Skeletal muscle tissue (tissue), 4 donors: ENCODE data around the gene KCNH8. TPM values are rescaled to one million over a fixed set of nuclear protein-coding genes. Genes with fewer than 3 reads are reported as not detected.
"Not testable (repeated sequence)": the region's sequence is repeated elsewhere in the genome, so short reads cannot be mapped to it uniquely, and the experiment has no call there.

Experiments used
- H3K27ac ChIP-seq: one replicate; pipeline ENCODE4 v1.7.0; 2013; ENCODE audit warnings: mild to moderate bottlenecking, low read depth, low read length, inconsistent platforms
- H3K27me3 ChIP-seq, 3 donors: one replicate each; pipeline ENCODE4 v1.7.0; 2013; ENCODE audit warnings: low read length in 3 of 3; ENCODE audit not compliant: control insufficient read depth in 3 of 3, insufficient read depth in 3 of 3
- H3K36me3 ChIP-seq, 3 donors: one replicate each; pipeline ENCODE4 v1.7.0; 2013; ENCODE audit warnings: low read length in 3 of 3; ENCODE audit not compliant: control insufficient read depth in 3 of 3, insufficient read depth in 3 of 3
- H3K4me1 ChIP-seq, 3 donors: one replicate each; pipeline ENCODE4 v1.7.0; 2013; ENCODE audit warnings: low read length in 3 of 3, mild to moderate bottlenecking in 3 of 3; ENCODE audit not compliant: control insufficient read depth in 3 of 3, insufficient read depth in 3 of 3
- H3K4me3 ChIP-seq, 3 donors: one replicate each; pipeline ENCODE4 v1.7.0; 2013; ENCODE audit warnings: low read length in 3 of 3
- H3K9ac ChIP-seq, 3 donors: one replicate each; pipeline ENCODE4 v1.7.0; 2013; ENCODE audit warnings: low read length in 3 of 3, mild to moderate bottlenecking in 3 of 3, moderate library complexity in 2 of 3, low read depth in 1 of 3
- H3K9me3 ChIP-seq, 3 donors: one replicate each; pipeline ENCODE4 v1.7.0; 2013; ENCODE audit warnings: low read length in 3 of 3; ENCODE audit not compliant: control insufficient read depth in 3 of 3
- total RNA-seq: library from RNA; depleted of rRNA; stranded (reverse); fragments of >200 nt; gene quantifications from one replicate; pipeline ENCODE4 v1.2.3, GENCODE V29; 2014
- donor health status: Osteomylitis.

KCNH8 gene
- total RNA-seq, 1 donor from 2014 or later: under 0.01 TPM

DNA sequence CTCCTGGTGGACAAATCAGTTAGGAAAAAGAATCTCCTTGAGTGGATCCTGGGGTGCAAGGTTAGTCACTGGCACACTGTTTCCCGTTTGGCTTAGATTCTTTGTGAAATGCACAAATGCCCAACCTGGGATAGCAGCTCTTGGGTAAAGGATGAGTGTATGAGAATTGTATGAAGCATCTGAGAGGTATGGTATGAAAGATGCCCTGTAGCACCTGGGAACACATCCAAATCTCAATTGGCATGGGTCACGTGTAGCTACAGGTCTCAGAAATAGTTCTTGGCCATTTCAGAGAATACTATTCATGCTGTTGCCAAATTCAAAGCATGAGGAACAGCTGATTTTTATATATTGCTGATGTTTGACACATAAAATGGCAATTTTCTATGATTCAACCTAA, 84.3 kb downstream of the KCNH8 start:
- no peaks in the 10 kb centered on the region for H3K27me3 ChIP-seq
- H3K27ac ChIP-seq: no peak overlapping the region
- H3K4me1 ChIP-seq: no peaks in the 10 kb centered on the region
- H3K9me3 ChIP-seq: no peaks in the 10 kb centered on the region
- no peaks in the 10 kb centered on the region for H3K36me3 ChIP-seq
- H3K4me3 ChIP-seq: no peak overlapping the region
- no peak overlapping the region for H3K9ac ChIP-seq

DNA sequence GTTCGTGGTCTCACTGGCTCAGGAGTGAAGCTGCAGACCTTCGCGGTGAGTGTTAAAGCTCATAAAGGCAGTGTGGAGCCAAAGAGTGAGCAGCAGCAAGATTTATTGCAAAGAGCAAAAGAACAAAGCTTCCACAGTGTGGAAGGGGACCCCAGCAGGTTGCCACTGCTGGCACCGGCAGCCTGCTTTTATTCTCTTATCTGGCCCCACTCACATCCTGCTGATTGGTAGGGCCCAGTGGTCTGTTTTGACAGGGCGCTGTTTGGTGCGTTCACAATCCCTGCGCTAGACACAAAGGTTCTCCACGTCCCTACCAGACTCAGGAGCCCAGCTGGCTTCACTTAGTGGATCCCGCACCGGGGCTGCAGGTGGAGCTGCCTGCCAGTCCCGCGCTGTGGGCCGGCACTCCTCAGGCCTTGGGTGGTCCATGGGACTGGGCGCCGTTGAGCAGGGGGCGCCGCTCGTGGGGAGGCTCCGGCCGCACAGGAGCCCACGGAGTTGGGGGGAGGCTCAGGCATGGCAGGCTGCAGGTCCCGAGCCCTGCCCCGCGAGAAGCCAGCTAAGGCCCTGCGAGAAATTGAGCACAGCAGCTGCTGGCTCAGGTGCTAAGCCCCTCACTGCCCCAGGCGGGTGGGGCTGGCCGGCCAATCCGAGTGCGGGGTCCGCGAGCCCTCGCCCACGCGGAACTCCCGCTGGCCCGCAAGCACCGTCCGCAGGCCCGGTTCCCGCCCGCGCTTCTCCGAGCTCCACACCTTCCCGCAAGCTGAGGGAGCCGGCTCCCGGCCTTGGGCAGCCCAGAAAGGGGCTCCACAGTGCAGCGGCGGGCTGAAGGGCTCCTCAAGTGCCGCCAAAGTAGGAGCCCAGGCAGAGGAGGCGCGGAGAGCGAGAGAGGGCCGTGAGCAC, 85.8 kb downstream of the KCNH8 start:
- H3K4me3 ChIP-seq, H3K27ac ChIP-seq, H3K9me3 ChIP-seq, H3K9ac ChIP-seq, H3K4me1 ChIP-seq, H3K27me3 ChIP-seq, H3K36me3 ChIP-seq: not testable (repeated sequence)

DNA sequence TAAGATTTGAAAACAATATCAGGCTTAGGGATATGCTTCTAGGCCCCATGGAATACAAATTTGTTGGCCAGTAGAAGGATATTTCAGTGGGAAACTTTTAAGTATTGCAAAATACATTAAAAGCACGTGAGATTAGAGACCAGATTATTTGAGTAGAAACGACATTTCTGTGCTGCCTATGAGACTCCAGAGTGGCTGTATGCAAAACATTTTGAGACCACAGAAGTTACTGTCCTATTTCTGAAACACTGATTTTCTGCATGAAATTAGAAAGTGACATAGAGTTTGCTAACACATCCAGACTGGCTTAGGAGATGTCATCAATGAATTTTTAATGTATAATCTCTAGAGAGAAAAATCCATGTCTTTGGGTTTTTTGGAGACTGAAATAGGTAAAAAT, 99.8 kb downstream of the KCNH8 start:
- no peaks in the 10 kb centered on the region for H3K36me3 ChIP-seq
- H3K27me3 ChIP-seq: no peaks in the 10 kb centered on the region
- H3K27ac ChIP-seq: no peak overlapping the region
- no peaks in the 10 kb centered on the region for H3K9me3 ChIP-seq
- H3K9ac ChIP-seq: no peak overlapping the region
- no peaks in the 10 kb centered on the region for H3K4me1 ChIP-seq
- H3K4me3 ChIP-seq: no peak overlapping the region

DNA sequence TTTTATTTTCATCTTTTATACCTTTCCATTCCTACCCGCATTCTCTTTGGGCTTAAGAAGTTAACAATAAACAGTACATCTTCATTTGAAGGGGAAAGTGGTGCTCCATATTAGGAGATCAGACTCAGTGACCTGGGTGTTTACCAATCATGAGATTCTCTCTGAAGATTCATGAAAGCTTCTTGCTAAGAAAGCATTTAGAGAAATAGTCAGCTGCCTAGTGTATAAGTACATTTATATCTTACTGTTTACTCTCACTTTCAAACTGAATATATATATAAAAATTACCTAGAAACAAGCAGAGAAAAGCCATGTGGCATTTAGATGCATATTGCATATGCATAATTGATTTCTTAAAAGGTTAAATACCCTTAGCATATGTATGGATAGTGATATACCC, 100.5 kb downstream of the KCNH8 start:
- Histone ChIP-seq H3K9ac (no peak overlapping the region), H3K9me3 (no peaks in the 10 kb centered on the region), H3K27ac (no peak overlapping the region), H3K4me1 (no peaks in the 10 kb centered on the region), H3K36me3 (no peaks in the 10 kb centered on the region), H3K4me3 (no peak overlapping the region), H3K27me3 (no peaks in the 10 kb centered on the region)

DNA sequence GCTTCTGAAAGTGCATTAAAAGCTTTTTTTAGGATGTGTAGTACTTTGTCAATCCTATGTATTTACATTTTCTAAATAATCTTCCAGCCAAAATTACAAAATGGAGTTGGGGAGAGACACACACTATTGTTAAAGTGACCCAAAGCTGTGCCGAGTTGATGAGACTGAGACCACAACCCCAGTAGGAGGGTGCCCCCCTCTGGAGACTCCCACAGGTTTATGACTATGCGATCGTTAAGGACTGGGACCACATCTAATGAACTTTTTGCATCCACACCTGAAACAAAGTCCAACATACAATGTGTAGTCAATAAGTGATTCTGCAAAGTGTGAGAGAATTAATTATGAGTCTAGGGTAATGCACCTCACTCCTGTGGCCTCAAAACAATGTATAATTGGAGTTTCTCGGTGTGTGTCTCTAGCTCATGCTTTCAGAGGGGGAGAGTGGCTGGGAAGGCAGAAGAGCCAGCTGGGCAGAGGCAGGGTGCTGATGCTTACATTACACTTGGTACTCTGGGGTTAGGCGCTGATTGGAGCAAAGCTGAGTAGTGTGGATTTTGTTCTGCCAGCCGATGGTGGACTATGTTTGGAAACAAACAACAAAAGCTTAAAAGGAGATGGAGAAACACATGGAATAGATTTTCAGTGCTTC, 102.8 kb downstream of the KCNH8 start:
- no peak overlapping the region for H3K9ac ChIP-seq
- no peaks in the 10 kb centered on the region for H3K27me3 ChIP-seq
- H3K36me3 ChIP-seq: no peaks in the 10 kb centered on the region
- no peak overlapping the region for H3K4me3 ChIP-seq
- H3K4me1 ChIP-seq: no peaks in the 10 kb centered on the region
- peaks cover 0 to 3% (median 0%) of the 10 kb centered on the region in 3 donors for H3K9me3 ChIP-seq
- no peak overlapping the region for H3K27ac ChIP-seq

DNA sequence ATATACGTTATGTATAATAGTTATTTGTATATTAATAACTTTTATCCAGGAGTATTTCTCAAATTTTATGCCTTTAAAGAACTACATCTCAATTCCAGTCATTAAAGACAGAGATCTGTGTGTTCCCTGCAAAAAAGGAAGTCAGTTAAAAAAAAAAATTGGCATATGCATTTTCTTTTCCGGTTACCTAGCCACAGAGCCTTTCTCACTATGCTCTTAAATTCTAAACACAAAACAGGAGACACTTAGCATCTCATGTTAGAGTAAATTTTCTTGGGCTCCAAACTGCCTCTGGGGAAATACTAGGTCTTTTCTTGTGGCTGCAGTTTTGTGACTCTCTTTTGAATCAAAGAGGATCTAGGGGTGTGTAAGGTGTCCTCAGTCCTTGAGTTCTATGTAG, 105.9 kb downstream of the KCNH8 start:
- H3K4me1 ChIP-seq: no peaks in the 10 kb centered on the region
- H3K27ac ChIP-seq: no peak overlapping the region
- no peaks in the 10 kb centered on the region for H3K36me3 ChIP-seq
- H3K9ac ChIP-seq: no peak overlapping the region
- H3K27me3 ChIP-seq: no peaks in the 10 kb centered on the region
- H3K9me3 ChIP-seq: peaks cover 0 to 3% (median 0%) of the 10 kb centered on the region in 3 donors
- no peak overlapping the region for H3K4me3 ChIP-seq

DNA sequence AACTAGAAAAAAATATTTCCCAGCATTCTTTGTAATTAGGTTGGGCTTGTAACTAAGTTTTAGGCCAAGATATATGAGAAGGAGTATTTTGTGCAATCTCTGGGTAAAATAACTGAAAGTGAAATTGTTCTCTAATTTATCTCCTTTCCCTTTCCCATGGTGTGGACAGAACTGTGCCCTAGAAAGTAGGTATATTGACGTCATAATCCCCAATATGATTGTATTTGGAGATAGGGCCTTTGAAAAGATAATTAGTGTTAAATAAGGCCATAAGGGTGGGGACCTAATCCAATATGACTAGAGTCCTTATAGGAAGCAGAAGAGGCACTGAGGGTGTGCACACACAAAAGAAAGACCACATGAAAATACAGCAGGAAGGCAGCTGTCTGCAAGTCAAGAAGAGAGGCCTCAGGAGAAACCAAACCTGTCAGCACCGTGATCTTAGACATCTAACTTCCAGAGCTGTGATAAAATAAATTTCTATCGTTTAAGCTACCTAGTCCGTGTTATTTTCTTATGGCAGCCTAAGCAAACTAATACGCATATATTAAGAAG, 106.6 kb downstream of the KCNH8 start:
- Histone ChIP-seq H3K4me3 (no peak overlapping the region), H3K36me3 (no peaks in the 10 kb centered on the region), H3K9ac (no peak overlapping the region), H3K27me3 (no peaks in the 10 kb centered on the region), H3K27ac (no peak overlapping the region), H3K4me1 (no peaks in the 10 kb centered on the region), H3K9me3 (peaks cover 0 to 3% (median 0%) of the 10 kb centered on the region in 3 donors)

DNA sequence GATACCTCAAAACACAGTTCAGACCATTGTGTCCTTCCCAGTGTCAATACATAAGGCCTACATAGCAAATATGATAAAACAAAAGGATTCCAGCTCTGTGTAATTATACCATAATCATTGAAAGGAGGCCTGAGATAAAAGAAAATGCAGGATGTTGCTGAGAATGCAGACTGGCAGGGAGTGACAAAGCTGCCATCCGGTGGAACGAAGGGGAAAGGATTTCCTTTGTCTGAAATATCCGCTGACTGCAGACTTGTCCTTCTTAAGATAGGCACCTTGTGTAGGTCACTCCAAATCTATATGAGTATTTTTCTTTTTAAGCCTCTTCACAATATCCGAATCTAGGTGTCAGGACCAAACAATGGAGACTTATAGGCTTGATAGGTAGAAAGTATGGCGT, 108.0 kb downstream of the KCNH8 start:
- no peaks in the 10 kb centered on the region for H3K36me3 ChIP-seq
- no peak overlapping the region for H3K27ac ChIP-seq
- H3K4me1 ChIP-seq: no peaks in the 10 kb centered on the region
- H3K9ac ChIP-seq: no peak overlapping the region
- H3K27me3 ChIP-seq: no peaks in the 10 kb centered on the region
- peaks cover 0 to 3% (median 0%) of the 10 kb centered on the region in 3 donors for H3K9me3 ChIP-seq
- H3K4me3 ChIP-seq: no peak overlapping the region

DNA sequence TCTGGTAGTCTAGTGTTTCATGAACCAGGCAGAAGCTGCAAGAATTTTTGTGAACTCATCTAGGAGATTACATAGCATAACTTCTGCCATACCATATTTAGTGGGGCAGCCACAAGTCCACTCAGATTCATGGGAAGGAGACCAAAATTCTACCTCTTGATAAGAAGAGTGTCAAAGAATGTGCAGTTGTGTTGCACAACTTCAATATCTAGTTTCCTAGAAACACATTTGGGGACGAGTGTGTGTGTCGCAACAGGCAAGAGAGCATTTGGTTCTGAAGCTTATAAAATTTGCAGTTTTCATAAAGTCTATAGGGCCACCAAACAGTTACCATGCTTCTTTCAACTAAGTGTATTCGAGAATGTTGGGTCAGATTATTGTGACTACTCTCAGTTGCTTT, 115.3 kb downstream of the KCNH8 start:
- no peak overlapping the region for H3K27ac ChIP-seq
- no peaks in the 10 kb centered on the region for H3K9me3 ChIP-seq
- no peaks in the 10 kb centered on the region for H3K4me1 ChIP-seq
- H3K36me3 ChIP-seq: no peaks in the 10 kb centered on the region
- H3K9ac ChIP-seq: no peak overlapping the region
- no peak overlapping the region for H3K4me3 ChIP-seq
- no peaks in the 10 kb centered on the region for H3K27me3 ChIP-seq

DNA sequence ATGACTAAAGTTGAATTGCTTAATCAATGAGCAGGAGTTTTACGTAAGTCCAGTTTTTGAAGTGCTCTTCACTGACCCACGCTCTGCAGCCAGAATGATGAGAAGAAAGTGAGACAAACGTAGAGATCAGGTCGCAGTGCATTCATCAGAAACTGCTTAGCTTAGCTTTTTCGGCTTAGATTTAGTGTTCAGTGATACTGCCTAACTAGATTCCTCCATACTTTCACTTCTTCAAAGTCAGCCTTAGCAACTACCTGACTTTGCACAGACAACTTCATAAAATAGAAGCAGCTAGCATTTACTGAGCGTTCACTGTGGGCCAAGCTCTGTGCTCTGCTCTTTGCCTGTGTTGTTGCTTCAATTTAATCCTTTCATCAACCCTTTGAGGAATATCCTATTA, 116.1 kb downstream of the KCNH8 start:
- H3K9me3 ChIP-seq: no peaks in the 10 kb centered on the region
- H3K27ac ChIP-seq: no peak overlapping the region
- H3K9ac ChIP-seq: no peak overlapping the region
- H3K4me3 ChIP-seq: no peak overlapping the region
- H3K36me3 ChIP-seq: no peaks in the 10 kb centered on the region
- H3K4me1 ChIP-seq: no peaks in the 10 kb centered on the region
- H3K27me3 ChIP-seq: no peaks in the 10 kb centered on the region
